Measurements from ENCODE around the gene CASD1. TPM values are rescaled to one million over a fixed set of nuclear protein-coding genes. Genes with fewer than 3 reads are reported as not detected.

CASD1 gene
- polyA plus RNA-seq, 3 donors = 6.4 to 16.5 (median 8.8) TPM

DNA sequence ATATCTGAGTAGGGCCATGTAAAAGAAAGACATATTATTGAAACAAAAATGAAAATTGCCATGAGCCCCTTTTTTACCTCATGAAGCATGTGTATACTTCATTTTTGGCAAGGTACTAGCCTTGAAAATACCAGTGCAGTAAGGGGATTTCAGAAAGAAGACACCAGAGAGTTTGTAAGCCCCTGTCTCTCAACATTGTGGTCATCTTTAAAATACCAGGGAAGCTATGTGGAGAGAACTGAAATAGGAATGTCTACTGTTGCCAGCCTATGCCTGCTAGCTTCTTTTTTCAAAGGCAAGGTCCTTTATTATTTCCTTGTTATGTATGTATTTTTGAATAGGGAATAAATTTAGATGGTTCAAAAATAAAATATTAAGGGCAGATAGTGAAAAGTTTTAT is 57.8 kb downstream of the CASD1 start:
- no peak overlapping the region for H3K27ac ChIP-seq (ENCODE audit: low read depth, low read length)

DNA sequence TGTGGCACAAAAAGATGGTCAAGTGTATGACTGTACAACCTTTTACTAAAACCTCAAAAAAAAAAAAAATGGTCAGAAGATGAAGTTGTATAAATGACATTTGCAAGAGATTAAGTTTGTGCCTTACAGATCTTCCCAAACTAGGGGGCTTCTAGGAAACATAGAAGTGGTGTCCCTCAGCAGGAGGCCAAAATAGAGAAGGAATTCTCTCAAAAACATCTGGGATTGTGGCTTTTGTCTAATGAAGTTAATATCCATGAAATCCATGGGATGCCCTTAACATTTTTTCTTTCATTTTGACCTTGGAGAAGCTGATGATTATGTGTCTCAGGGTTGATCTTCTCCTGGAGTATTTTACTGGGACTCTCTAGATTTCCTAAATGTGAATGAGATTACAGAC is 62.2 kb downstream of the CASD1 start:
- no peak overlapping the region for H3K27ac ChIP-seq (ENCODE audit: low read depth, low read length)

DNA sequence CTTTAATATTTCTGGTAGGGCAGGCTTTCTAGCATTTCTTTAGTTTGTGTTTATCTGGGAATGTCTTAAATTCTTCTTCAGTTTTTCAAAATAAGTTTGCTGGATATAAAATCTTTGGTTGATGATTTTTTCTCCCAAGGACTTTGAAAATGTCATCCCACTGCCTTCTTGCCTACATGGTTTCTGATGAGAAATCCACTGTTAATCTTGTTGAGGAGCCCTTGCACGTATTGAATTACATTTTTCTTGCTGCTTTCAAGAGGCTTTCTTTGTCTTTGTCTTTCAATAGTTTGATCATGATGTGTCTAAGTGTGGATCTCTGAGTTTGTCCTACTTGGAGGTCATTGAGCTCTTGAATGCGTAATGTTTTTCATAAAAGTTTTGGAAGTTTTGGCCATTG is 66.0 kb downstream of the CASD1 start:
- 96 to 100% (median 96%) methylated on average over 2 of the region's 2 CpGs for WGBS, 3 donors
- no peak overlapping the region for H3K27ac ChIP-seq (ENCODE audit: low read depth, low read length)

DNA sequence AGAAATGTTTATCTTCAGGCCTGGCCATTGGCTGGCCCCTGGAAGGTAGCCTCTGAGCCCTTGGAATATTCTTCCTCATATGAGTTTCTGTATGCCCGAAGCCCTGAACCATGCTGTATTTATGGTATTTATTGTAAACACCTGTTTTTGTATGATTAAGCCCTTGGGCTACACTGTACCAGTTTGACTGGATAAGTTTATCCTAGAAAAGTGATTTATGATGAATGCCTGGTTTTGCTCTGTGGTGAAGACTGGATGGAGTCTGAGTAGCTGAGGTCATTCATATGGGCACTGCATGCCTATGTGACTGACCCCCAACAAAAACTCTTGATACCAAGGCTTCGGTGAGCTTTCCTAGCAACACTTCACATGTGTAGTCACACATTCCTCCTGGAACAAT is 66.7 kb downstream of the CASD1 start:
- 95 to 99% (median 97%) methylated on average over 2 of the region's 2 CpGs for WGBS, 3 donors
- H3K27ac ChIP-seq (ENCODE audit: low read depth, low read length) = no peak overlapping the region

DNA sequence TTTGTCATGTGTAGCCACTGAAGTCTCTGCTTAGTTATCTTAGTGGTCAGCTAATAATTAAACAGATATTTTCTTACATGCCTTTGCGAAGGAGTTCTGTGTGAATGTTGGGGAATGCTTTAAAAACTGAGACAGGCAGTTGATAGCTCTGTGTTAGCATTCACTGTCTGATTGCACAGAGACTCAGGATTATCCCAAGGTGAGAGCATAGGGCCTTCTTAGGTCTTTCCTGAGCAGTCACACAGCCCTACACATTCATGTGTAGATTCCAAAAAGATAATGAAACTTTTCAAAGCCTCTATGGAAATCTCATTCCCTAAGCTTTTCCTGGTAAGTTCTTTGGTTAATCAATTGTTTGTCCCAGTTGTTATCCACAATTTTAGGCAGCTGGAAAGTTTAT is 67.7 kb downstream of the CASD1 start:
- WGBS, 3 donors = 77 to 97% (median 89%) methylated on average over 1 of the region's 1 CpG
- no peak overlapping the region for H3K27ac ChIP-seq (ENCODE audit: low read depth, low read length)

DNA sequence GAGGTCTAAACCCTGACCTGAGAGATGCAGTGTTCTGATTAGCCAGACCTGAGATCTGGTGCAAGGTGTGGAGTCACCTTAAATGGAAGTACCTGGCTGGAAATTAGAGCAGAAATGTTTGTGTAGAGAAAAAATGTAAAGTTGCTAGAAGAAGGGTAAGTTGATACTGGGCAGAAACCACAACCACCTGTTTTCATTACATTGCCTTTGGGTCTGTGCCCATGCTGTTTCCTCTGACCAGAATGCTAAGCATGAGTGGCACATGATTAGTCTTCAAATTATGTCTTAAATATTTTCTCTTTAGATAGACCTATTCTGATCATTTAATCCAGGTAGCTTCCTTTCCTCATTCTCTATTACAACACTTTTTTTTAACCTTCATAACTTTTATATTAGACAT is 69.0 kb downstream of the CASD1 start:
- H3K27ac ChIP-seq (ENCODE audit: low read depth, low read length) = no peak overlapping the region

DNA sequence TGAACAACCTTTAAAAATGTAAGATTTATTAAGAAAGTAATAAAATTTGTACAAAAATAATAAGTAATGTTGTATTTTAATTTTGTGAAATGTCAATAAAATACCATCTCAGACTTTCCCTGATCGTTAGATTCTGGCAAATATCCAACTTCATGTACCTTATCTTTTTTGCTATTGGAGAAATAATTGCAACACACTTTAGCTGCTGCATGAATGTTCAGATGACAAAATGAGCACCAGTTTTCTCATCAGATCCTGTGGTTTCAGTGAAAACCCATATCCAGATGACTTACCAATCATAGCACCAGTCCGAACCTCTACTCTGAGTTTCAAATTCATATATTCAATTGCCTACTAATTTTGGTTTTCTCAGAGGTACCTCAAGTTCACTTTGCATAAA is 69.9 kb downstream of the CASD1 start:
- 66 to 92% (median 91%) methylated on average over 2 of the region's 2 CpGs for WGBS, 3 donors
- no peak overlapping the region for H3K27ac ChIP-seq (ENCODE audit: low read depth, low read length)

DNA sequence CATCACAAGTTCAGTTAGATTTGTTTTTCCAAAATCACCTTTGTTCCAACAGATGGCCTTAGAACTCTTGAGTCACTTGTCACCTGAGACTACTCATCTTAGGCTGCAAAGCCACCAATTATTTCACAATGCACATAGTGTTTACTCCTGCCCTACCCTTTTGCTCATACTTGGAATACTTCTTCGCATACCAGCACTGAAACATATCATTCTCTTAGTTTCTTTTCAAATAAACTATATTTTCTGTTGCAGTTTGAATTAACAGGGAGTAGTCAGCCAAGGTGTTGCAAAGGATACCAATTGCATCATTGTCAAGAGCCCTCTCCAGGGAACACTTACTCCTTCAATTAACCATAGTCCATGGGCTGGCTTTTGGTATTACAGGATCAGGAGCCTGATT is 71.0 kb downstream of the CASD1 start:
- no peak overlapping the region for H3K27ac ChIP-seq (ENCODE audit: low read depth, low read length)
- WGBS, 3 donors = 85 to 88% (median 87%) methylated on average over 1 of the region's 1 CpG

DNA sequence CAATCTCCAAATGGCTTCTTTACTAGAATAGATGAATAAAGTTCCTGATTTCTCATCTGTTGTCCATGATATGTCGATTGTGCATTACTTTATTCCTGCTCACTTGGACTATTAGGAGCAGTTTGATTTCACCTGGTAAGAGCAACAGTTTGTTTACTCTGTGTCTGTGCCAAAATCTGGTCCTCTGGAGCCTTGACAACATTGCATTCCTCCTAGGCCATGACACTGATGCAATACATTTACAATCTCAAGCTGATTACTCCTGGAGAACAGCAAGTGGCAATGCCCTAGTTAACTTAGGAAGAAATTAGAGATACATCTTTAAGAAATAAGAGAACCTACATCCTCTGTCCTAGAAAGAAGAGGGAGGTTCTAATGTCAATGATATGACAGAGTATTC is 74.5 kb downstream of the CASD1 start:
- H3K27ac ChIP-seq (ENCODE audit: low read depth, low read length) = no peak overlapping the region
- 21 to 96% (median 88%) methylated on average over 1 of the region's 1 CpG for WGBS, 3 donors

DNA sequence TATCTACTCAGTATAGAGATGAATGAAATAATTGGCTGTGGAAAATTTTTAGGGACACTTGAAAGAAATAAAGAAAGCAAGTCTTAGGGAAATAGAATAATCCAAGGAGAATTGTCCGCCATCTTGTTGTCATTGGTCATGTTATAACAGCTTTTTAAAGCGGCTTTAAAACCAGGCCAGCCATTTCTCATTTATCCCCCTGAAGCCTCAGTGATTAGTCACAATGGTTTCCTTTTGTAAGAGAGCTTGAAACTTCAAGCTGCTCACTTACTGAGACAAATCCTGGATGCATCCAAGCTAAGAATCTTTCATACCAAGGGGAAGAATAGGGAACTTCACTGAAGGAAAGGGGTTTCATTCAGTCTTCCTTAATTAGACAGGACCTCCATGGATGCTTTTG is 78.5 kb downstream of the CASD1 start:
- 96 to 98% (median 97%) methylated on average over 2 of the region's 2 CpGs for WGBS, 3 donors
- H3K27ac ChIP-seq (ENCODE audit: low read depth, low read length) = no peak overlapping the region

DNA sequence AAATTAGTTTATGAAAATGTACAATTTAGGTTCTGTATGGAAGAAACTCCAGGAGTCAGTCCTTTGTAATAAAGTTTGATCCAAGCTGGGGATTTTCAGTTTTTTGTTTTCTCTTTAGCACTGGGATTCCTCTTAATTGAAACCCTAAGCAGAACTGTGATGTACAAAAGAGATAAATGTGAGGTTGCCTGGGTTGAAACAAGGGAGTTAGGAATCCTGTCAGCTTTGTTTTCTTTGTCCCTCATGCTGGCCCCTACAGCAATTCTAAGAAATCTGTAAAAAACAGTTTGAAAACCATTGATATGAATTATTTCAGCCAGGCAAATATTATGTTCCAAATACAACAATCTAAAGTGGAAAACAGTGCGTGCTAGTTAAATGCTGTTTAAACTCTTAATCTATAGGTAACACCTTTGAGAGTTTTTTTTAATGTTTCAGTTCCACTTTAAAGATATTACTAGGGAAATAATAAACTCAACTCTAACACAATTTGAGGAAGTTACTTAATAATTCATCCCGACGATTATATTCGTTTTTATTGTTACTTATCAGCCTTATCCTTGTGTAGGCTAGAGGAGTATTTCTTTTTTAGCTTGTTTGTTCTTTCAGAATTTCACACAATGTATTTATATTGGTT is 81.0 kb downstream of the CASD1 start:
- 42 to 65% (median 52%) methylated on average over 4 of the region's 4 CpGs for WGBS, 3 donors
- H3K27ac ChIP-seq (ENCODE audit: low read depth, low read length) = no peak overlapping the region

DNA sequence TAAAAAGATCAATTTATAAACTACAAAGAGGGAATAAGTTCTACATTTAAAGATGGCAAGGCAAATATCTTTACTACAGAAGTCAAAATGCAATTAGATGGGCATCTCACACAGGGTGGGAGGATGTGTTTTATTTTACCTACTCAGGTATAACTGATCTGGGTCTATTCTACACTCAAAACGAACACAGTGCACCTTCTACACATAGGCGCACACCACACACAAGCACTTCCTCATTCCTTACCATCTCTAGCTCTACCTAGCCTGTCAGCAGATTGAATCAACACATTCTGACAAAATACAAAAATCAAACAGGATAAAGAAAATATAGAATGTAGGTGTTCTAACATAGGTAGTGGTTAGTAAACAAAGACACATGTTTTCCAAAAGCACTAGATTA is 81.6 kb downstream of the CASD1 start:
- 65 to 70% (median 66%) methylated on average over 2 of the region's 2 CpGs for WGBS, 3 donors
- H3K27ac ChIP-seq (ENCODE audit: low read depth, low read length) = no peak overlapping the region

DNA sequence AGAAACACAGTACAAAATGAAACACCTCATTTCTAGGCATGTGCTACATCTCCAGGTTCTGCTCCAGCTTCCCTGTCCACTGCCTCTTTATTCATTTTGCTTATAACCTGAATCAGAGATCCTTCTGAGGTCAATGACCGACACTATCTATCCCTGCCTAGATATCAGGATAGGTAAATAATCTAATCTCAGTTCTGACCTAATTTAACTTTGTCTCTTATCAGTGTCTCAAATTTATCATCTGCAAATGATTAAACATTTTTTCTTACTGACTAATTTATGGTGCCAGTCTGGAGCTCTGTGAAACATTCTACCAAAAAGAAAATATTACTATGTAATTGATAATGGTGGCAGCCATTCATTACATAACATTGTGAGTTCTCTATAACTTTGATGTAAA is 85.3 kb downstream of the CASD1 start:
- no peak overlapping the region for H3K27ac ChIP-seq (ENCODE audit: low read depth, low read length)
- WGBS, 3 donors = 38 to 87% (median 79%) methylated on average over 1 of the region's 1 CpG

DNA sequence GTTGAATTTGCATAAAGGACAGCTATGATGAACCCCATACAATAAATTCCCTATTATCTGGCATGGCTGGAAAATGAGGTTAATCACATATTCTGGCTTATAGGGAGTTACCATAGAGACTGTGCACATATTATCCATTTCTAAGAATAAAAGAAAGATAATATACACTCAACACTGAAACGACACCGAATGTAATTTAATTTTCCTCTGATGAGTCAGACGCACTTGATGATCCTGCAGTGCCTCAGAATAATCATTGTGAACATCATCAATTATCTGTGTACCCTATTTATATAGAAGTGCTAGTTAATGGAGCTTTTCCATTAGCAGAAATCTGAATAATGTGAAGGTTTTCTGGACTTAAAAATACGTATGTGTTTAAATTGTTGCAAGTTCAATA is 86.1 kb downstream of the CASD1 start:
- no peak overlapping the region for H3K27ac ChIP-seq (ENCODE audit: low read depth, low read length)
- 83 to 91% (median 85%) methylated on average over 4 of the region's 4 CpGs for WGBS, 3 donors

DNA sequence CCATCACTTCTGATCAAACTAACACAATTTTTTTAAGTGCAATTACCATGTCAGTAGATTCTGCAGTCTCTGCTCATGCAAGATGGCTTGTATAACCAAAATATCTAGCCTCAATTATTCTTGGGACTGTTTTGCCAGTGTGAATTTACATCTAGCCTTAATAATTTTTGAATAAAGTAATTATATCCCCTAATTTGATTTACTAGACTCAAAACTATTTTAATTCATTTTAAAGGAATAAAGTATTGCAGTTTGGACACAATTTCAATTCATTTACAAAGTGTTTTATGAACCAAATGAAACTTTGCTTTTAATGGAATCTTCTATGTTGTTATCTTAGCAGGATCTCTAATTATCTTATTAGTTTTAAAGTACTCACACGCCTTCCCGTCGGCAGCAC is 90.7 kb downstream of the CASD1 start:
- WGBS, 3 donors = 88 to 97% (median 92%) methylated on average over 3 of the region's 3 CpGs
- no peak overlapping the region for H3K27ac ChIP-seq (ENCODE audit: low read depth, low read length)

DNA sequence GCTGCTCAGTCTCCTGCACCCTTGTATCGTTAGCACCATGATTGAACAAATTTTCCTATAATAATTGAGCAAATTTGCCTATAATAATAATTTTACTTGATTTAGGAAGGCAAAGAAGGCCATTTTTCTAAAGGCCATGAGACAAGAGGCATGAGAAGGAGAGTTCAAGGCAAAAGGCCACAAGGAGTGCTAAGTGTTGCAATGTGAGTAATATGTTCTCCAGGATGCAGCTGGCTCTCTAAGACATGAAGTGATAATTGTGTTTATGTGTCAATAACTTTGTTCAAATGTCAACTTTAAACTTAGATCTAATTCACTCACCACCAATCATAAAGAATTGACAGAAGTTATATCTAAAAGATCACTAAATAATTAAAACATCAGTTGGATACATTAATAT is 92.6 kb downstream of the CASD1 start:
- H3K27ac ChIP-seq (ENCODE audit: low read depth, low read length) = no peak overlapping the region
- 91 to 96% (median 95%) methylated on average over 1 of the region's 1 CpG for WGBS, 3 donors

DNA sequence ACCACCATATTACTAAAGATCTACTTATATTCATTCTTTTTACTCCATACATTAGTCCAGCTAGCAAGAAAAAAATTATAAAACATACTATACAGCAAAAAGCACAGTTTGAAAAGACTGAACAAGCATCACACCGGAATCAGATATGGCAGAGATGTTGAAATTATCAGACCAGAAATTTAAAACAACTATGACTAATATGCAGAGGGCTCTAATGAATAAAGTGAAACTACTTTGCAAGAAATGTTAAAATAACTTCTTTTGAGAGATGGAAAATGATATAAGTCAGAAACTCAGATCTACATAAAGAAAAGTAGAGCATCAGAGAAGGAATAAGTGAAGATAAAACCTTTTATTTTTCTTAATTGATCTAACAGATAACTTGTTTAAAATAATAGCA is 95.4 kb downstream of the CASD1 start:
- WGBS, 3 donors = 96 to 100% (median 98%) methylated on average over 1 of the region's 1 CpG
- H3K27ac ChIP-seq (ENCODE audit: low read depth, low read length) = no peak overlapping the region

All from adipose tissue (tissue), 3 donors.